Breast epithelium (tissue), 3 donors: ENCODE data around the gene FRMD4A.

ENCODE experiments used
- POLR2A ChIP-seq: fragments of 450-650 bp; IDR thresholded peaks from one replicate; pipeline ENCODE4 v1.6.1; 2016; ENCODE audit warnings: antibody characterized with exemption, mild to moderate bottlenecking, moderate library complexity
- POLR2AphosphoS5 ChIP-seq, 3 donors: sonication (generic); formaldehyde crosslinking; IDR thresholded peaks; one replicate each; pipeline ENCODE4 v1.6.1; 2017; ENCODE audit warnings: antibody characterized with exemption in 3 of 3
- TF ChIP-seq, protein P1 (sequence below), 3 donors: fragments of 450-650 bp; IDR thresholded peaks; one replicate each; pipeline ENCODE4 v1.5.1; 2016 to 2017; ENCODE audit warnings: antibody characterized with exemption in 3 of 3, mild to moderate bottlenecking in 3 of 3, moderate library complexity in 3 of 3

DNA sequence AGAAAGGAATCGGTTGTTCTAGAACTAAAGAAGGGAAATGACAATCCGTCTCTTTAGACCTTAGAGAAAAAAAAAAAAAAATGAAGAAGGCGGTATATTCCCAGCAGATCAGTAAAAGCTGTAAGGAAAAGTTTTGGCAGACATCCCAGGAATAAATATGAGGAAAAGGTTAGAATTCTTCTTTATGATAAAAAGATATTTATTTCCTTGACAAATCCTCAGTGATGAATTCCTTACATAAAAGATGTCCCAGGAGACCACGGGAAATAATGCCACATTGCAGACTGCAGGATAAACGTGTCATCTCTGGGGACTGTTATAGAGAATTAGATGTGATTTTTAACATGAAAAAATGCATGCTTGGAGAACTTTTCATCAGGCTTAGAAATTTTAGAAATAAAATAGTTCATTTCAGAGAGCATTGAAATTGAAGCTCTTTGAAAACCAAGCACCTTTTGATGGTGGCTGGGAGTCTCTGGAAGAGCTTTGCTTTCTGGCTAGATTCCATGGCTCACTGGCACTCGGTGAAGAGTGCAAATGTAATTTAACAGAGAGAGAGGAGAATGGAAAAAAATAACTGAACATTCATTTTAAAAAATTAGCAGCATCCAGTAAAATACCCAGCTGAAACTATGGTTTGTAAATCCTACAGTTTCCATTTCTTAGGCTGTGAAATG is 645.8 kb downstream of the FRMD4A start:
- TF ChIP-seq, protein P1, sequence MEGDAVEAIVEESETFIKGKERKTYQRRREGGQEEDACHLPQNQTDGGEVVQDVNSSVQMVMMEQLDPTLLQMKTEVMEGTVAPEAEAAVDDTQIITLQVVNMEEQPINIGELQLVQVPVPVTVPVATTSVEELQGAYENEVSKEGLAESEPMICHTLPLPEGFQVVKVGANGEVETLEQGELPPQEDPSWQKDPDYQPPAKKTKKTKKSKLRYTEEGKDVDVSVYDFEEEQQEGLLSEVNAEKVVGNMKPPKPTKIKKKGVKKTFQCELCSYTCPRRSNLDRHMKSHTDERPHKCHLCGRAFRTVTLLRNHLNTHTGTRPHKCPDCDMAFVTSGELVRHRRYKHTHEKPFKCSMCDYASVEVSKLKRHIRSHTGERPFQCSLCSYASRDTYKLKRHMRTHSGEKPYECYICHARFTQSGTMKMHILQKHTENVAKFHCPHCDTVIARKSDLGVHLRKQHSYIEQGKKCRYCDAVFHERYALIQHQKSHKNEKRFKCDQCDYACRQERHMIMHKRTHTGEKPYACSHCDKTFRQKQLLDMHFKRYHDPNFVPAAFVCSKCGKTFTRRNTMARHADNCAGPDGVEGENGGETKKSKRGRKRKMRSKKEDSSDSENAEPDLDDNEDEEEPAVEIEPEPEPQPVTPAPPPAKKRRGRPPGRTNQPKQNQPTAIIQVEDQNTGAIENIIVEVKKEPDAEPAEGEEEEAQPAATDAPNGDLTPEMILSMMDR (IDR thresholded peaks at IDR 0.05) = no peak
- TF ChIP-seq POLR2A (no peak), POLR2AphosphoS5 (IDR thresholded peaks at IDR 0.05) (no peak)
